Activated T-cell treated with anti-CD3 and anti-CD28 coated beads, Interleukin-2, amount 50 U/mL, for 1 hour (primary cell): ENCODE measurements around the gene MBOAT1.
"Not testable (repeated sequence)": the region's sequence is repeated elsewhere in the genome, so short reads cannot be mapped to it uniquely, and the experiment has no call there.

Experiments used
- DNase-seq: peaks from one replicate; pipeline ENCODE4 v3.0.0-alpha.2; 2020

The MBOAT1 gene, protein sequence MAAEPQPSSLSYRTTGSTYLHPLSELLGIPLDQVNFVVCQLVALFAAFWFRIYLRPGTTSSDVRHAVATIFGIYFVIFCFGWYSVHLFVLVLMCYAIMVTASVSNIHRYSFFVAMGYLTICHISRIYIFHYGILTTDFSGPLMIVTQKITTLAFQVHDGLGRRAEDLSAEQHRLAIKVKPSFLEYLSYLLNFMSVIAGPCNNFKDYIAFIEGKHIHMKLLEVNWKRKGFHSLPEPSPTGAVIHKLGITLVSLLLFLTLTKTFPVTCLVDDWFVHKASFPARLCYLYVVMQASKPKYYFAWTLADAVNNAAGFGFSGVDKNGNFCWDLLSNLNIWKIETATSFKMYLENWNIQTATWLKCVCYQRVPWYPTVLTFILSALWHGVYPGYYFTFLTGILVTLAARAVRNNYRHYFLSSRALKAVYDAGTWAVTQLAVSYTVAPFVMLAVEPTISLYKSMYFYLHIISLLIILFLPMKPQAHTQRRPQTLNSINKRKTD

DNA sequence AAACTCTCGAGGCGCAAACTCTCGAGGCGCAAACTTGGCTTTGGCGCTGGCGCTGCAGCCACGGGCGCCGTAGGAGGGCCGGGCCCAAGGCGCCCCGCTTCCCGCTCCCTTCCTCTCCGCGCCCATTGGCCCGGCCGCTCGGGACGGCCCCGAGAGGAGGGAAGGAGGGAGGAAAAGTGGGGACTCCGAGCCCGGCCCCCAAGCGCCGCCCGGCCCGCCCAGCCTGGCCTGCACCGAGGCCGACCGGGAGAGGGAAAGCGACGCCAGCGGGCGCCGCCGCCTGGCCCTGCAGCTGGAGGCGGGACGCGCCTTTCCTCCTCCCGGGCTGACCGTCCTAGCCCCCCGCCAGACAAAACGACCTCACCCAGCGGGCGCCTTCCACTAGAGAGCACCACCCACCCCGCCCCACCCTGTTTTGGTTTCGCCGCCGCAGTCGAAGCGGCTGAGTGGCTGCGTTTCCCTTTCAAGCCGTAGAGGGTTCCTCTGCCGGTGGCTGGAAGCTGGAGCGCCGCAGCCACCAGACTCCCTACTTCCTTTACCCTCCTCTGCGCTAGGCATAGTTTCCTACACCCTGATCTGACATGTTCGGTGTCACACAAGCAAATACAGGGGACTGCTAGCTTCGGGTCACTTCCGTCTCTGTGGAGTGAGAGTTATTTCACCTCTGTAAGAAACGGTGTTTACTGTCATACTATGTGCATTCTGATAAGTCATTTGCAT lies at the start of gene MBOAT1:
MBOAT1 (minus strand) TSS at position 78 of the 720 bp plus-strand sequence. CDS start 235 bp downstream, outside the sequence.
- DNase-seq, result peak; percentile 68

DNA sequence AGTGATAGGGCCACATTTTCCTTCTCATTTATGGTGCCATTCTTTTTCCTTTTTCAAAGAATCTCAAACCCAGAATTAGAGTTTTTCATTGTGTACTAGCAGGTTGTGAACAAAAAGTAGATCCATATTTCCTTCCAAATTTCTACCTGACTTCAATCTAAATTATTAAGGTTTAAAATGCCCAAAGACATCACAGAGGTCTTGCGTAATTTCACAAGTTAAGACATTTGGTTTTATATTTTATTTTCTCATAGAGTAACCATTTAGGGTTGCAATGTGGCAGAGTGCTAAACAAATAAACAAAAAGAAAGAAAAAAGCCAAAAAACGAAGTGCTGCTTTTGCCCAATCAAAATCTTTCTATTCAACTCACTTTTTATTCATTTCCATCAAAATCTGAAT lies 49.4 kb upstream of the MBOAT1 start:
- no peak for DNase-seq

DNA sequence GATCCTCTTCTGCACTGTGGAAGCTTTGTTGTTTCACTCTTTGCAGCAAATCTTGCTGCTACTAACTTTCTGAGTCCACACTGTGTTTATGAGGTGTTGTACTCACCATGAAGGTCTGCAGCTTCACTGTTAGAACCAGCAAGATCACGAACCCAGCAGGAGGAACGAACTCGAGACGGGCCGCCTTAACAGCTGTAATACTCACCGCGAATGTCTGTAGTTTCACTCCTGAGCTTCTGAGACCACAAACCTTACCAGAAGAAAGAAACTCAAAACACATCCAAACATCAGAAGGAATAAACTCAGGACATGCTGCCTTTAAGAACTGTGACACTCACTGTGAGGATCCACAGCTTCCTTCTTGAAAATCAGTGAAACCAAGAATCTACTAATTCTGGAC lies 48.1 kb upstream of the MBOAT1 start:
- DNase-seq, result no peak

DNA sequence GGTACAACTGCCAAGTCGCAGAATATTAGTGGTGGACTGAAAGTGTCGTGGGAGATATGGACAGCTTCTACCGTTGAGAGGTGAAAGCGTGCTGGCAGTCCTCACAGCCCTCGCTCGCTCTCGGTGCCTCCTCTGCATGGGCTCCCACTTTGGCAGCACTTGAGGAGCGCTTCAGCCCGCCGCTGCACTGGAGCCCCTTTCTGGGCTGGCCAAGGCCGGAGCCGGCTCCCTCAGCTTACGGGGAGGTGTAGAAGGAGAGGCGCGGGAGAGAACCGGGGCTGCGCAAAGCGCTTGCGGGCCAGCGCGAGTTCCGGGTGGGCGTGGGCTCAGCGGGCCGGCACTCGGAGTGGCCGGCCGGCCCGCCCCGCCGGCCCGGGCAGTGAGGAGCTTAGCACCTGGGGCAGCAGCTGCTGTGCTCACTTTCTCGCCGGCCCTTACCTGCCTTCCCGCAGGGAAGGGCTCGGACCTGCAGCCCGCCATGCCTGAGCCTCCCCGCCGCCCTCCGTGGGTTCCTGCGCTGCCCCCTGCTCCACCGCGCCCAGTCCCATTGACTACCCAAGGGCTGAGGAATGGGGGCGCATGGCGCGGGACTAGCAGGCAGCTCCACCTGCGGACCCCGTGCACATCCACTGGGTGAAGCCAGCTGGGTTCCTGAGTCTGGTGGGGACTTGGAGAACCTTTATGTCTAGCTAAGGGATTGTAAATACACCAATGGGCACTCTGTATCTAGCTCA lies 47.2 kb upstream of the MBOAT1 start:
- no peak for DNase-seq

DNA sequence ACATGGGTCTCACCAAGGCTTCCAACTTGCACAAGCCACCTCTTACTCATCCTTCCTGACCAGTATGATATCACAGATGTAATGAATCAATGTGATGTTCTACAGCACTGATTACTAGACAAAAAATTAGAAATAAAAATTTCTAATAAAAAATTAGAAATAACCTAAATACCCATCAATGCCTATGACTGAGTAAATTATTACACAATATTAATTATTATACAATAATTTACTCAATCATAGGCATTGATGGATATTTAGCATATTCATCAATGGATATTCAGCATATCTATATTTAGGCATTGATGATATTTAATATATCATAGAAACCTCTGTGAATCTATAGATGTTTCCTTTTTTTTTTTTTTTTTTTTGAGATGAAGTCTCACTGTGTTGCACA lies 43.2 kb upstream of the MBOAT1 start:
- no peak for DNase-seq

DNA sequence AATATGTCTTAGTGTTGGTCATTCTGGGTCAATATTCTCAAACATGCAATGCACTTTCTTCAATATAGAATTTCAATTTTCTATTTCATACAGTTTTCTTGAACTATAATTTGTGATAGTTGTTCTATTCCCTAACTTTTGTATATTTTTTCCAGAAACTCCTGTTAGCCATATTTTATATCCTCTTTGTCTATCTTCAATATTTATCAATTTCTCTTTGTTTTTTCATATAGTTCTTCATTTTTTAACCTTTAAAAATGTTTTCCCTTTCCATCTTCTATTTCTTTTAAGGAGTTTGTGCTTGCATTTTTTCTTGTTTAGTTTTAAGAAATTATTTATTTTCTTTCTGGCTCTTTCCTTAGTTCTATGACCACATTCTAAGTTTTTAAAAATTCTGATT lies 42.0 kb upstream of the MBOAT1 start:
- no peak for DNase-seq

DNA sequence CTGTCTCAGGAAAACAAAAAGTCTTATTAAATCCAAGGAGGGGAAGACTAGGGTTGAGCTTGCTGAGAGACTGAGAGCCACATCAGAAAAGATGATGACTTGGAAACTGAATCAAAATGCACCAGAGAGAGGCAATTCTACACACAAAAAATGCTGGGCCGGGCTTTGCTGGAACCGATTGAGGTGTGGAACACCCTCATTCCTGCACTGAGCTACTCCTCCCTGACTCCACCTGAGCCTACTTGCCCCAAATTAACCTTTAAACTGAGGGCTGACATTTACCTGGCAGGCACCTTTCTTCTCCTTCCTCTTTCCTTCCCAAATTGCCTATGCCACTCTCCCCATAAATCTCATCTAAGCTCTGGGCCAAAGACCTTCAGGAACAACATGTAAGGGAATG lies 40.8 kb upstream of the MBOAT1 start:
- no peak for DNase-seq

DNA sequence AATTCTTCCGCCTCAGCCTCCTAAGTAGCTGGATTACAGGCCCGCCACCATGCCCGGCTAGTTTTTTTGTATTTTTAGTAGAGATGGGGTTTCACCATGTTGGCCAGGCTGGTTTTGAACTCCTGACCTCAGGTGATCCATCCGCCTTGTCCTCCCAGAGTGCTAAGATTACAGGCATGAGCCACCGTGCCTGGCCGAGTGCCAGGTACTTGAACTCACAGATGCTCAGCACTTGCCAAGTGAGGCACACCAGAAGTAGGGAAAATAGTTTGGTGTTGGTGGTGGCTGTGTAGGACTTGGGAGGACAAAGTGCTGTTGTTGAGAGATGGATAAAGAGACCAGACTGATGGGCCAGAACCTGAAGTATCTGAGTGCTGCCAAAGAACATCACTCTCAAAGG lies 40.0 kb upstream of the MBOAT1 start:
- no peak for DNase-seq

DNA sequence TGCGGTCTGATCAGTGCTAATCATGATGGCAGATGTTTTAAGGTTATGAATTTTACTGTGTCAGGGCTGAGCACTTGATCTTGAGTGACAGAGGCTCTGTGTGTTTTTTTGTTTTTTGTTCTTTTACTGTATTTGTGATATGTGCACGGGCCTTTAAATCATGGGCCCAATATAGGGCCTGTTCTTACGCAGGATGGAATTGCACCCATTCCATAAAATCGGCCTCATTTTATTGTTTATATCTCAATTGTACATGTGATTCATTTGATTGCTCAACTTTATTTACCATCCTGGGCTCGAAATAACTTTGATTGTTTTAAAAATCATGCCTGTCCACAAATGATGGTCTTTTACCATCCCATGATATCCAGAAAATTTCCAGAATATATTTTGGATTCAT lies 39.3 kb upstream of the MBOAT1 start:
- DNase-seq, result no peak

DNA sequence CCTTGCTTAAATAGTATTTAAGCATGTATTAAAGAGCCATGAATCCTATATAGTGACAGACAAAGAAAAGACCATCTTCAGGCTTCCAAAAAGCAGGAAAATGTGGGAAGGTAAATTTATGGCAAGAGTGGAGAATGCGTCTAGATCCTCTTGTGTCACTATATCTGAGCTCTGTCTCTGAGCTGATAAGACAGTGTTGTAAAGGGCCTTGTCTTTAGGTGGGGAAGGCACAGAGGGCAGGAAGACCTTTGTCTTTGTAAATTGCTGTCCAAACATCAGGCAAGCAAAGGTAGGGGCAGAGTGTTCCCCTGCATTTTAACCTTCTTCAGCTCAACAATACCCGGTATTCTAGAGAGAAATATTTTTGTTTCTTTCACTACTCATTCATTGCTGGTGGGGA lies 33.9 kb upstream of the MBOAT1 start:
- no peak for DNase-seq

DNA sequence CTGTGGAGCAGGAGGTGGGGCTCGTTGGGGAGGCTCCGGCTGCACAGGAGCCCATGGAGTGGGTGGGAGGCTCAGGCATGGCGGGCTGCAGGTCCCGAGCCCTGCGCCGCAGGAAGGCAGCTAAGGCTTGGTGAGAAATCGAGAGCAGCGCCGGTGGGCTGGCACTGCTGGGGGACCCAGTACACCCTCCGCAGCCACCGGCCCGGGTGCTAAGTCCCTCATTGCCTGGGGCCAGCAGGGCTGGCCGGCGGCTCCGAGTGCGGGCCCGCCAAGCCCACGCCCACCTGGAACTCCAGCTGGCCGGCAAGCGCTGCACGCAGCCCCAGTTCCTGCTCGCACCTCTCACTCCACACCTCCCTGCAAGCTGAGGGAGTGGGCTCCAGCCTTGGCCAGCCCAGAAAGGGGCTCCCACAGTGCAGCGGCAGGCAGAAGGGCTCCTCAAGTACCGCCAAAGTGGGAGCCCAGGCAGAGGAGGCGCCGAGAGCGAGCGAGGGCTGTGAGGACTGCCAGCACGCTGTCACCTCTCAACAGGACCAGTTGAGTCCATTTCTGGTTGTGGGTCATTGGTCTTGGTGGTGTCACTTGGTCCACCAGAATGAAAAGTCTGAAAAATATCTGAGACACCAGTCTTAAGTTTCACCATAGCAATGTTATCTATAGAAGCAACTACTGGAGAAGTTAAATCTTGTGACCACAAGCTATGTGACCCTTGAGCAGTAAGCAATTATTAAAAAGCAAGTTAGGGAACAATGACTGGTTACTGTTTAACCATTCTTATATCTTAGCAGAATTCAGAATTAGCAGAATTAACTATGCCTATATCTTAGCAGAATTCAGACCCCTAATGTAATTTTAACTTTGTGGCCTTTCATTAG lies 32.8 kb upstream of the MBOAT1 start:
- DNase-seq, result not testable (repeated sequence)

DNA sequence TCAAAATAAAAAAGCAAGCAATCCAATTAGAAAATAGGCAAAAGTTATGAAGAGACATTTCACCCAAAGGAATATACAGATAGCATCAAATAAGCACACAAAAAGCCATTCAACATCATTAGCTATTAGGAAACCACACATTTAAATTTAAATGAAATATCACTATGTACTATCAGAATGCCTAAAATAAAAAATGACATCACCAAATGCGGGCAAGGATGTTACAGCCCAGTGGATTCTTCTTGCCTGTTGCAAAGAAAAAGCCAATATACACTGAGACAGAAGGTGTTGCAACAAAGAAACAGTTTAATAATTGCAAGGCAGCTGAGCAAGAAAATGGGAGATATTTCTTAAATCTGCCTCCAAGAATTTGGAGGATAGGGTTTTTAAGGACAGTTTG lies 31.0 kb upstream of the MBOAT1 start:
- DNase-seq, result no peak

DNA sequence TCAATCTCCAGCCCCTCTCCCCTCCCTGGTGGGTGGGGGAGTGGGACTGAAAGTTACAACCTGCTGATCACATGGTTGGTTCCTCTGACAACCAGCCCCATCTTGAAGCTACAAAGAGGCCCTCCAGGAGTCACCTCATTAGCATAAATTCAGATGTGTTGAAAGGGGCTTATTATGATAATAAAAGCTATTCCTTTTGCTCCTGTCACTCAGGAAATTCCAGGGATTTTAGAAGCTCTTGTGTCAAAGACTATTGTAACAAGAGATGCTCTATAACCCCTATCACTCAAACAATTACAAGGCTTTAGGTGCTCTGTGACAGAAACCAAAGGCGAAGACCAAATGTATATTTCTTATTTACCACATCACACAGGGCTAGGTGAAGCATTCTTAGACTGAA lies 30.1 kb upstream of the MBOAT1 start:
- DNase-seq, result no peak

DNA sequence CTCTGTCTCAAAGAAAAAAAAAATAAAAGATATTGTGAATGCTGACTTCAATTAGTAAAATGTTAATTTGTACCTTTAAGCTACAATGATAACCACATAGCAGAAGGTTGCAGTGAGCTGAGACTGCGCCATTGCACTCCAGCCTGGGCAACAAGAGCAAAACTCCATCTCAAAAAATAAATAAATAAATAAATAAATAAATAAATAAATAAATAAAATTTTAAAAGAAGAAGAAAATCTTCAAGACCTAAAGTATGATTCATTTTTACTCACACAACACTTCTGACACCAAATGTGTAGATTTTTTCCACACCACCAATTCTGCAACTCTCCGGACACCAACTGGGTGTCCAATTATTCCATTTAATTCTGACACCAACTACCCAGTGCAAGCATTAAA lies 28.8 kb upstream of the MBOAT1 start:
- no peak for DNase-seq

DNA sequence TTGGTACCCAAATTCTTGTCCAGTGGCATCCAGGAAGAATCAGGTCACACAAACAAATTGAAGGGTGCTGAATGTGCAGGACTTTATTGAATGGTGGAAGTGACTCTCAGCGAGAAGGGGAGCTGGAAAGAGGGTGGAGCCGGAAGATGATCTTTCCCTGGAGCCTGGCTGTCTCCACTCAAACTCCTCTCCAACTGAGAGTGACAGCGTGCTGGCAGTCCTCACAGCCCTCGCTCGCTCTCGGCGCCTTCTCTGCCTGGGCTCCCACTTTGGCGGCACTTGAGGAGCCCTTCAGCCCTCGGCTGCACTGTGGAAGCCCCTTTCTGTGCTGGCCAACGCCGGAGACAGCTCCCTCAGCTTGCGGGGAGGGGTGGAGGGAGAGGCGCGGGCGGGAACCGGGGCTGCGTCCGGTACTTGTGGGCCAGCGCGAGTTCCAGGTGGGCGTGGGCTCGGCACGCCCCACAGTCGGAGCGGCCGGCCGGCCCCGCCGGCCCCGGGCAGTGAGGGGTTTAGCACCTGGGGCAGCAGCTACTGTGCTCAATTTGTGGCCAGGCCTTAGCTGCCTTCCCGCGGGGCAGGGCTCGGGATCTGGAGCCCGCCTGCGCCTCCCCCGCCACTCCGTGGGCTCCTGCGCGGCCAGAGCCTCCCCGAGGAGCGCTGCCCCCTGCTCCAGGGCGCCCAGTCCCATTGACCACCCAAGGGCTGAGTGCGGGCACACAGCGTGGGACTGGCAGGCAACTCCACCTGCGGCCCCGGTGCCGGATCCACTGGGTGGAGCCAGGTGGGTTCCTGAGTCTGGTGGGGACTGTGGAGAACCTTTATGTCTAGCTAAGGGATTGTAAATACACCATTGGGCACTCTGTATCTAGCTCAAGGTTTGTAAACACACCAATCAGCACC lies 26.7 kb upstream of the MBOAT1 start:
- DNase-seq, result no peak

DNA sequence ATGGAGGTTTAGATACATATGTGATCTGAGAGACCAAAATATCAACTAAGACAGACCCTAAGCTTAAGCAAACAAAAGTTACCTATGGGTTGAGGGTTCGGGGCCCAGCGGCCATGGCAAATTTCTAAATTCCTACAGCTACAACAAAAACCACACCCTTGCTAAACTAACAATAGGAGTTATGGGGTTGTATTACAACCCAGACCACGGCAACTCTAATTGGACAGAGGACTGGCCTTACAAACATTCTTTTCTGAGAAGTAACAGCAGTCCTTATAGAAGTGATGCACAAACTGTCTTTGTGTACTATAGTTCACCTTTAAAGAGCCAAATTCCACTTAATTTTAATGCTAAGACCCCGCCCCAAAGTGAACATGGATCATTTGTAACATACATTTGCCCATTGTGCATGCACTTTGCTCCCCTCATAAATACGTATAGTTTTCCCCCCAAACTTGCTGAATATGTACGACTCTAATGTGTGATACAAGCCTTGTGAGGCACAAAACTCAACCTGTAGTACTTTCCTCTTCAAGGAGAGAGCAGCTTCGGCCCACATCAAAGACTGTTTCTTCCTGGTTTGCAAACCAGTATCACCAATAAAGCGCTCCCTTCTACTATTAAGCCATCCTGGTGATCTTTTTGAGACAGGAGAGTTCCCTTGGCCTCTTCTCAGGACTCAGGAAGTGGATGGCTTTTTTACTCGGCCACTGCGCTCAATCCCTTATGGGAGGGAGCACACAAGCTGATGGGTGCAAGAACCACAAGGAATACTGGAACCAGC lies 25.6 kb upstream of the MBOAT1 start:
- DNase-seq, result no peak

DNA sequence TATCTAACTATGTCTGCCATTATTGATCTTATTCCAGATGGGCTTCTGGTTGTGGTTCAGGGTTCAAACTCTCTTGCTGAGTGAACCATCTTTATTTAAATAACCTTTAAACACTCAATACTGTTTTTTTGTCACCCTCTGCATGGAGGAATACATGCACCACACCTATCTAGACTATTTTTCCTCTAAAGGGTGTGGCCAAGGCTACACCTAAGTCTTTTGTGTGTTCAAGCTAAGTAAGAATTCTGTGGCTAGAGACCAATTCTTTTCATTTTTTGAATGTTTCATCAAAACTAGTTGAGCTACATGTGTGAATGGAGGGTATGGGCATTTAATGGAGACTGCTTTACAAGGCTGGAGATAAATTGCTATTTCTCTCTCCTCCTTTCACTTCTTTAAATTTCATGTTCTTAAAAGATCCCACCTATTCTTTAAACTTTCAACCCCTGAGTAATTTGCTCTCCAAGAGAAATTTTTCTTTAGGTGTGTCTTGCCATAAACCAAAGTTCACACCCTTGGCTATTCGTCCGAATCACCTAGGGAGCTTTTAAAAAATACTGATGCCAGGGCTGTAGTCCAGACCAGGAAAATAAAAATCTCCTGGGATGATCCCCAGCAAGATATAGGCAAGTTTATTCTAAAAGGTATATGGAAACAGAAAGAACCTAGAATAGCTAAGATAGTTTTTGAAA lies 24.8 kb upstream of the MBOAT1 start:
- no peak for DNase-seq

DNA sequence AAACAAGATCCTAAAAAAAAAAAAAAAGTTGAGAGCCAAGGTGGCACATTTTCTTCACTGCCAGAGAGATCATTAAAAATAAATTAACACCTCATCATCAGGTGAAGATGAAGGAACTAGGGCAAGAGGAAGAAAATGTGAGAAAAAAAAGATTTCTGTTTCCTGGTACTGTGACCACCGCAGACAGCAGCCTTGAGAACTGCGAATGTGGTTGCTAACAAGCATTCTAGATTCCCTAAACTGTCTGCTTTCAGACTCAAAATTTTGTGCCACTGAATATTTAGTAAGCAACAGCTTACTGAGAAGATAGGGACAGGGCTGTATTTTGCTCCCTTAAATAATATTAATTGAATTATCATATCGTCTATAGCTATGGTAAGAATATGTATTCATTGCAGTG lies 24.1 kb upstream of the MBOAT1 start:
- no peak for DNase-seq

DNA sequence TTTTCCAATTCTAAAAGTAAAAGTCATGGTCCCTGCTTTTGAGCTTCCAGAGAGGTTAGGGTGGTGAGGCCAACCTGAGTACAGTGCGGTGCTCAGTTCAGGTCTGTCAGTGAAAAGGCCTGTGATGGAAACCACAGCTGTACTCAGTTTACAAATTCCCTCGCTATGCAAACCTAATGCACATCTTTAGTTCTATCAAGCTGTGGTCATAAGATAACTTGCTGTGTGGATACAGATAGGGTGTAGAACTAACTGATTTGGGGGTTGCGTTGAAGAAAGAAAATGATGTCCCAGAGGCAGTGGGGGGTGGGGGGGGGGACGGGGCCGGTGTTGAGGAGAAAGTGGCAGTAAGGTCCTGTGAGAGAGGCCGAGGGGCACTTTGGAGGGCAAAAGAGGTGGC lies 22.8 kb upstream of the MBOAT1 start:
- no peak for DNase-seq

DNA sequence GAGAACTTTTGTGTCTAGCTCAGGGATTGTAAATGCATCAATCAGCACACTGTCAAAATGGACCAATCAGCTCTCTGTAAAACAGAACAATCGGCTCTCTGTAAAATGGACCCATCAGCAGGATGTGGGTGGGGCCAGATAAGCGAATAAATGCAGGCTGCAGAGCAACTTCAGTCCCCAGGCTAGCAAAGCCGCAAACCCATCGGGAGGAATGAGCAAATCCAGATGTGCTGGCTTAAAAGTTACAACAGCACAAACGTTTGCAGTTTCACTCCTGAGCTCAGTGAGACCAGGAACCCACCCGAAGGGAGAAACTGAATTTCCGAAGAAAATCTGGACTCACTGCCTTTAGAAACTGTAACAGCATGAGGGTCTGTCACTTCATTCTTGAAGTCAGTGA lies 21.9 kb upstream of the MBOAT1 start:
- no peak for DNase-seq
